Loucy (cell line): ENCODE data around the gene TNRC6C.

Experiments
- H2AFZ ChIP-seq: fragments of 200-600 bp; sonication (generic); 2 replicates; pipeline ENCODE4 v1.6.0; 2016; ENCODE audit warnings: antibody characterized with exemption, mild to moderate bottlenecking, low read length, moderate library complexity
- H3F3A ChIP-seq: fragments of 200-600 bp; 2 replicates; pipeline ENCODE4 v1.6.0; 2016; ENCODE audit warnings: antibody characterized with exemption, low read depth, mild to moderate bottlenecking
- H3K27me3 ChIP-seq: fragments of 200-600 bp; sonication (generic); 2 replicates; pipeline ENCODE4 v1.6.1; 2014; ENCODE audit warnings: low read length, mild to moderate bottlenecking; ENCODE audit not compliant: insufficient read depth, poor library complexity, severe bottlenecking
- H3K36me3 ChIP-seq: fragments of 200-600 bp; sonication (generic); 2 replicates; pipeline ENCODE4 v1.6.1; 2016; ENCODE audit warnings: low read length; ENCODE audit not compliant: insufficient read depth
- H3K4me1 ChIP-seq: fragments of 200-600 bp; sonication (generic); 2 replicates; pipeline ENCODE4 v1.5.1; 2014; ENCODE audit warnings: low read length, mild to moderate bottlenecking; ENCODE audit not compliant: insufficient read depth, poor library complexity, severe bottlenecking
- H3K4me2 ChIP-seq: fragments of 200-600 bp; sonication (generic); 2 replicates; pipeline ENCODE4 v1.6.0; 2014; ENCODE audit warnings: antibody characterized with exemption, low read length, low read depth, mild to moderate bottlenecking; ENCODE audit not compliant: poor library complexity, severe bottlenecking
- H3K4me3 ChIP-seq: fragments of 200-600 bp; sonication (generic); 2 replicates; pipeline ENCODE4 v1.5.1; 2014; ENCODE audit warnings: low read length, mild to moderate bottlenecking, mixed read lengths; ENCODE audit not compliant: poor library complexity, severe bottlenecking
- H3K79me2 ChIP-seq: fragments of 200-600 bp; sonication (generic); 2 replicates; pipeline ENCODE4 v1.6.1; 2014; ENCODE audit warnings: low read length; ENCODE audit not compliant: insufficient read depth
- H3K9ac ChIP-seq: fragments of 200-600 bp; sonication (generic); 2 replicates; pipeline ENCODE4 v1.6.0; 2014; ENCODE audit warnings: mild to moderate bottlenecking, low read depth, low read length, moderate library complexity; ENCODE audit not compliant: poor library complexity, severe bottlenecking
- H3K9me2 ChIP-seq: fragments of 200-600 bp; sonication (generic); replicated peaks from 2 replicates; pipeline ENCODE4 v1.6.1; 2016; ENCODE audit warnings: low read depth, low read length, mixed read lengths
- H3K9me3 ChIP-seq: fragments of 200-600 bp; sonication (generic); 2 replicates; pipeline ENCODE4 v1.6.1; 2014; ENCODE audit warnings: mild to moderate bottlenecking, antibody characterized with exemption, low read length, low read depth; ENCODE audit not compliant: insufficient read depth
- H4K20me1 ChIP-seq: fragments of 200-600 bp; sonication (generic); 2 replicates; pipeline ENCODE4 v1.6.0; 2014; ENCODE audit warnings: antibody characterized with exemption, low read length, mild to moderate bottlenecking; ENCODE audit not compliant: insufficient read depth, poor library complexity, severe bottlenecking
- EZH2phosphoT487 ChIP-seq: fragments of 200-600 bp; IDR thresholded peaks from 2 replicates; pipeline ENCODE4 v1.6.1; 2018; ENCODE audit warnings: antibody characterized with exemption, mild to moderate bottlenecking, moderate library complexity, borderline replicate concordance
- TF ChIP-seq, protein P1 (sequence below): fragments of 200-600 bp; sonication (generic); conservative IDR thresholded peaks from 2 replicates; pipeline ENCODE4 v1.5.1; 2014; ENCODE audit warnings: mild to moderate bottlenecking, antibody characterized with exemption, low read length

TNRC6C gene

DNA sequence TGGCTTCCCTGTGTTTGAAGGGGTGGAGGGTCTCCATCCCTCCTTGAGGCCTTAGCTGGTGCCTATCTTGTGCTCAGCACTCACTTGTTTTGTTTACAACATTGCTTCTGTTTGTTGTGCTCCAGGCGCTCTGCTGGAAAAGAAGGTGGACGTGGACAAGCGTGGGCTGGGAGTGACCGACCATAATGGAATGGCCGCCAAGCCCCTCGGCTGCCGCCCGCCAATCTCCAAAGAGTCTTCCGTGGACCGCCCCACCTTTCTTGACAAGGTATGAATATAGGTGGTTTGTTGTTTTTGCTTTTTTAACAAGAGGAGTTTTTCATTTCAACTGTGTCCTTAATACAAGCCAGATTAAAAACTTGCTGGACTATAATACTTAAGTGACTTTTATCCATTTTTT is 116.5 kb downstream of the TNRC6C start:
- no peak for TF ChIP-seq EZH2phosphoT487
- TF ChIP-seq, protein P1, sequence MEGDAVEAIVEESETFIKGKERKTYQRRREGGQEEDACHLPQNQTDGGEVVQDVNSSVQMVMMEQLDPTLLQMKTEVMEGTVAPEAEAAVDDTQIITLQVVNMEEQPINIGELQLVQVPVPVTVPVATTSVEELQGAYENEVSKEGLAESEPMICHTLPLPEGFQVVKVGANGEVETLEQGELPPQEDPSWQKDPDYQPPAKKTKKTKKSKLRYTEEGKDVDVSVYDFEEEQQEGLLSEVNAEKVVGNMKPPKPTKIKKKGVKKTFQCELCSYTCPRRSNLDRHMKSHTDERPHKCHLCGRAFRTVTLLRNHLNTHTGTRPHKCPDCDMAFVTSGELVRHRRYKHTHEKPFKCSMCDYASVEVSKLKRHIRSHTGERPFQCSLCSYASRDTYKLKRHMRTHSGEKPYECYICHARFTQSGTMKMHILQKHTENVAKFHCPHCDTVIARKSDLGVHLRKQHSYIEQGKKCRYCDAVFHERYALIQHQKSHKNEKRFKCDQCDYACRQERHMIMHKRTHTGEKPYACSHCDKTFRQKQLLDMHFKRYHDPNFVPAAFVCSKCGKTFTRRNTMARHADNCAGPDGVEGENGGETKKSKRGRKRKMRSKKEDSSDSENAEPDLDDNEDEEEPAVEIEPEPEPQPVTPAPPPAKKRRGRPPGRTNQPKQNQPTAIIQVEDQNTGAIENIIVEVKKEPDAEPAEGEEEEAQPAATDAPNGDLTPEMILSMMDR = no peak
- H2AFZ ChIP-seq = no peak overlapping the region
- H4K20me1 ChIP-seq = no peaks in the 10 kb centered on the region
- no peaks in the 10 kb centered on the region for H3K9me3 ChIP-seq
- H3K4me1 ChIP-seq = no peaks in the 10 kb centered on the region
- no peaks in the 10 kb centered on the region for H3K9me2 ChIP-seq
- no peaks in the 10 kb centered on the region for H3F3A ChIP-seq
- no peaks in the 10 kb centered on the region for H3K79me2 ChIP-seq
- H3K36me3 ChIP-seq = peaks cover 99% of the 10 kb centered on the region
- H3K27me3 ChIP-seq = no peaks in the 10 kb centered on the region
- H3K4me2 ChIP-seq = no peak overlapping the region
- no peak overlapping the region for H3K4me3 ChIP-seq
- H3K9ac ChIP-seq = no peak overlapping the region

DNA sequence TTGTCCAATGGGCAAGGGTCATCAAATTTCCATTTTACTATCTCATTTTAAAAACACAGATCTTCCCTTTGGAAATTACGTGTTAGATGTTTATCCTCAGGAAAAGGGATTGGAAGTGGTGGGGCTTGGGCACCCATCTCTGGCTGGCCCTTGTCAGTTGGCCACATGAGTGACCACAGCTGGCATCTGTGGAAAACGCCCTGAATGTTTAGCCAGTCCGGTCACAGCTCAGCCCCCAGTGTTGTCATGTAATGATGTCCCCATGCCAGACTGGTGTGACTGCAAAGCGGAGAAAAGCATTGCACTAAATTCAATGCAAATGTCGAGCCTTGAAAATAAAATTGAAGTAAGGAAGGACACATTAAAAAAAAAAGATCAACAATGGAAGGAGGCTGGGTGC is 117.0 kb downstream of the TNRC6C start:
- H2AFZ ChIP-seq = no peak overlapping the region
- no peaks in the 10 kb centered on the region for H4K20me1 ChIP-seq
- no peak overlapping the region for H3K9ac ChIP-seq
- H3K4me1 ChIP-seq = no peaks in the 10 kb centered on the region
- H3F3A ChIP-seq = no peaks in the 10 kb centered on the region
- no peak overlapping the region for H3K4me2 ChIP-seq
- H3K4me3 ChIP-seq = no peak overlapping the region
- no peaks in the 10 kb centered on the region for H3K9me2 ChIP-seq
- H3K27me3 ChIP-seq = no peaks in the 10 kb centered on the region
- H3K79me2 ChIP-seq = no peaks in the 10 kb centered on the region
- TF ChIP-seq EZH2phosphoT487 = no peak
- TF ChIP-seq, protein P1 = no peak
- H3K36me3 ChIP-seq = peaks cover 99% of the 10 kb centered on the region
- no peaks in the 10 kb centered on the region for H3K9me3 ChIP-seq

DNA sequence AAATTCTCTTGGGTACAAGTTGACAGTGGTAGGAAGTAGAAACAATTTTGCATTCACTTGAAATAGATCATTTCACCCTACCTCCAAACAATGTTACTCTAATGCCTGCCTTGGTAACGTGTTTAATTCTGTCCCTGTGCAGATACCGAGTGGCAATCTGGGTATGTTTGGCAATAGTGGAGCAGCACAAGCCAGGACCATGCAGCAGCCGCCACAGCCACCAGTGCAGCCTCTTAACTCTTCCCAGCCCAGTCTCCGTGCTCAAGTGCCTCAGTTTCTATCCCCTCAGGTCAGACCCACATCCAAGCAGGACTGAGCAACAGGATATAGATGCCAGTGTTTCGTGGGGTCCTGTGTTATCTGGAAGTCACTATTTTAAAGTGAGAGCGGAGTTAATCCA is 120.8 kb downstream of the TNRC6C start:
- Histone ChIP-seq H2AFZ (no peak overlapping the region), H3K9me3 (no peaks in the 10 kb centered on the region), H3K4me1 (no peaks in the 10 kb centered on the region), H3K9me2 (no peaks in the 10 kb centered on the region), H3K4me3 (no peak overlapping the region), H4K20me1 (no peaks in the 10 kb centered on the region), H3K9ac (no peak overlapping the region), H3K79me2 (no peaks in the 10 kb centered on the region), H3K36me3 (peaks cover 98% of the 10 kb centered on the region), H3K4me2 (no peak overlapping the region), H3F3A (no peaks in the 10 kb centered on the region), H3K27me3 (no peaks in the 10 kb centered on the region)
- TF ChIP-seq EZH2phosphoT487 = no peak
- TF ChIP-seq, protein P1 = no peak
